ENCODE measurements around the gene AP3B1.

The AP3B1 gene

DNA sequence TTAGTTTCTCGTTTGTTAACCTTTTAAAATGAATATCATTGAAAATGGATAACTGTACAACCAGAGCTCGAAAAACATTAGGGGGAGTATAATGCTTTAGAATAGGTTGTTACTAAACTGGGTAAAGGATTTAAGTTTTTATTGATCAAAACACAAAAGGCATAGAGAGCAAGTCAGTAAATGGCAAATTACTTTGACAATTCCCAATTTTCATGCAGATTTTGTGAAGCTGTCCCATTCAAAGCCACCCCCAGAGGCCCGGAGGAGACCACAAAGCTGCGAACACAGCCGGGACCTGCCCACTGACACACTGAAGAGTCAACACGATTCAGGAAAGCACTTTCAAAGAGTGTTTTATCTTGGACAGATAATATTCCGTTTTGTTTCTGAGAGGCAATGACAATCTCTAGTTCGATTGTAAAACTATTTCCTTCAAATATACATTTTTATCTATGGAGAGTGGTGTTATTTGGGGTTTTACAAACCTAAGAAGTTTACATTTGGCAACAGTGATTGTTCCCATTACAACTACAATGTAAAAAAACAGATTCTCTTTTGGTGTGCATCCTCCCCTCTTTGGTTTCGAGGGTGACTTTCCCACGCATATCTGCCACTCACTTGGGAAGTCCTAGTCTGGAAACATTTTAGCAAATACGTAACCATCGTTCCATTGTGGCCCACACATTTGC is 335.7 kb downstream of the AP3B1 start:
- no peak for DNase-seq

DNA sequence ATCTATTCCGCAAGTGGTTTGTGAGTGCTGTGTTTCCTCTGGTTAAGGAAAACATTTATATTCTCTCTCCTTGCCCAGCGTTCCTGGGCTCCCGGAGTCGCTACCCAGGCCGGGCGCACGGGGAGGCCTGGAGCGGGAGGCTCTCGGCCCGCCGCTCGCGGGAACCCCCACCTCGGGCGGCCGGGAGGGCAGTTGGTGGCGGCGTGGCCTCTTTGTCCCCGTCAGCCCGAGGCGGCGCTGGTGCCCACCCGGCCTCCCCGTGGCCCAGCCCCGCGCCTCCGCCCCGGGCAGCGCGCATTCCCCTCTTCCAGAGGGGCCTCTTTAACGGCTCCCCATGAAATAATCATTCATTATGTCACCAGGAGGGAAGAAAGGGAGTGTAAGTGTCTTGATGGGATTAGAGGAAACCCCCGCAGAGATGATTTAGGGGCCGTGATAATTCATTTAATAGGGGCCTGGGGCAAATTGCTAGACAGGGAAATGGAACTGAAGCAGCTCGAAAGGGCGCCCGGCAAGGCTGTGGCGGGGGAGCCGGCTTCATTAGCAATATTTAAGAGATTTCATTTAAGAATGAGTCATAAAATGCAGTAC is 336.5 kb downstream of the AP3B1 start:
- DNase-seq = no peak

DNA sequence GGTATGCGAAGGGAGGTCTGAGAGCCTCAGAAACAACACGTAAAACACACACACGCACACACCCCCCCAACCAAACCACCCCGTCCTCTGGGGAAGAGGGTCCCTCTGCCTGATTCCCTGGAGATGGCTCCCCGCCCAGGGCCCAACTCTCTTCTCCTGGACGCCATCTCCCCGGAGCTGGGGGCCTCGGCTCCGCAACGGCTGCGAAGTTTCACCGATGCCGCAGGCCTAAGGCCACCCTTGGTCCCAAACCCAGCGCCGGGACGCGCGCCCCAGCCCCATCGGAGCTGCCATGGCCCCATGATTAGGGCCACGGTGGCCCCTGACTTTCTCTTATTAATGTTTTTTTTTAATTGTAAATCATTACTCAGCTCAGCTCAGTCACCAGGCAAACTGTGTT is 337.0 kb downstream of the AP3B1 start:
- no peak for DNase-seq

DNA sequence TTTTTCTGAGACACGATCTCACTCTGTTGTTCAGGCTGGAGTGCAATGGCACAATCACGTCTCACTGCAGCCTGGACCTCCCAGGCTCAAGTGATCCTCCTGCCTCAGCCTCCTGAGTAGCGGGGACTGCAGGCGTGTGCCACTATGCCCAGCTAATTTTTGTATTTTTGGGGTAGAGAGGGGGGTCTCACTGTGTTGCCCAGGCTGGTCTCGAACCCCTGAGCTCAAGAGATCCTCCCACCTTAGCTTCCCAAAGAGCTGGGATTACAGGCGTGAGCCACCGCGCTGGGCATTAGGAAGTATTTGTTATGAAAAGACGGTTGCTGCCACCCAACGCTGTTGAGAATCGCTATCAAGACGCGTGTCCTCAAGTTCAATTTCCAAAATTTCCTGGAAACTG is 337.4 kb downstream of the AP3B1 start:
- DNase-seq = no peak

DNA sequence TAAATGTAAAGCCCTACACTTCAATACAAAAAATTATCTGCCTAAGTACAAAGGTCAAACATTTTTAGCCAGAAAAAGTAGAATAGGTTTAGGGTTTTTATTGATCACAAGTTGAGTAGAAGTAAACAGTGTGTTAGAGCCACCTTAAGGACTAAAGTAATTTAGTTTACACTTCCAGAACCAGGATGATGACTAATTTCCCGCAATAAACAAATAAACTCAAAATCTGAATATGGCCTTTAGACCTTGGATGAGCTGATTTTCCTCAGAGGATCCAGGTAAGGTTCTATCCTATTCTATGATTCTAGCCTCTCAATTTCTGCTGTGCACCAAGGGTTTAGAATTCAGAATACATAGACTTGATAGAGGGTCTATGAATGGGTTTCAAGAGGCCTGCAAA is 338.9 kb downstream of the AP3B1 start:
- no peak for DNase-seq

DNA sequence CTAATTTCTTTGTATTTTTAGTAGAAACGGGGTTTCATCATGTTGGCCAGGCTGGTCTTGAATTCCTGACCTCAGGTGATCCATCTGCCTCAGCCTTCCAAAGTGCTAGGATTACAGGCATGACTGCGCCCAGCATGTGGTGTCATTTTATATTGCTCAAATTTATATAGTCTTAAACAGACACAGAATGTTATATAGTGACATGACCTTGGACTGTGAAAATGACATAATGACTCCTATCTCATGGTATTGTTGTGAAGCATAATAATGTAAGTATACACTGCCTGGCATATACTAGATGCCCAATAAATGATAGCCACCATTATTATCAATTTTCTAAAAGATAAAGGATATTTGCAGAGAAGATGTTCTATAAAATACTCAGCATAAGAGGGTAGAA is 341.1 kb downstream of the AP3B1 start:
- DNase-seq = no peak

DNA sequence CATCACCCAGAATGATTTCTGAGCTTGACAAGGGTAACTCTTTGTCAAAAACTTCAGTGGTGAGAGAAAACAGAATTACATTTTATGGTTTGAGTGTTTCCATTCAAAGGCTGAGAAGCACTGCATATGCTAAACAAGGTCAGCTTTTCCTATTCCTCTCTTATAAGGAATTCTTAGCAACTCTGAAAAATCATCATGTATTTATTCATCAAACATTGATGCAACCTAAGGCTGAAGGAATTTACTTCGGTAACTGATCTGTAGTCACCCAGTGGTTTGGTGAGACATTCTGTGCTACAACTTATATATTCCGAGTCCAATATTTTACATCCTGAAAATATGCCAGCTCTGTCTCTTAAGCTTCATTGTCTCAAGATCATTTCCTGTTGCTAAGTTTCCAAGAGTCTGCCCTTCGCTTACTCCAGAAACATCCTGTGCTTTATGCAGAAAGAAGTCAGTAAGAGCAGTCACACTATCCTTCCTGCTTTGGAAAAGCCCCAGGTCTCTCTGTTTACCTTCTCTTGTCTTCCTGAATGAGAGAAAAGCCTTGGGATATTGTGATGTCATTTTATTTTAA is 341.8 kb downstream of the AP3B1 start:
- DNase-seq = no peak

Data from T-helper 1 cell (primary cell).